GM06990 (cell line): Measurements from ENCODE around the gene LHFPL6.

ENCODE experiments used
- DNase-seq: peaks from one replicate; pipeline ENCODE4 v3.0.0-alpha.2; 2011; ENCODE audit not compliant: insufficient read length; ENCODE audit errors: extremely low read depth
- H3K27me3 ChIP-seq: replicated peaks from 2 replicates; pipeline ENCODE4 v1.6.0; 2011; ENCODE audit warnings: low read length; ENCODE audit not compliant: control insufficient read depth, insufficient read depth
- H3K36me3 ChIP-seq: 2 replicates; pipeline ENCODE4 v1.5.1; 2011; ENCODE audit warnings: low read length; ENCODE audit not compliant: control insufficient read depth, insufficient read depth
- H3K4me3 ChIP-seq: replicated peaks from 2 replicates; pipeline ENCODE4 v1.5.1; 2011; ENCODE audit warnings: low read depth, mild to moderate bottlenecking, control low read depth, low read length
- TF ChIP-seq, protein P1 (sequence below): IDR thresholded peaks from 2 replicates; pipeline ENCODE4 v1.5.1; 2011; ENCODE audit warnings: low read length, control low read depth, mild to moderate bottlenecking, inconsistent platforms; ENCODE audit not compliant: insufficient read depth, poor library complexity, severe bottlenecking

The LHFPL6 gene

GRCh38 chr13:39297023-39297422 lies 306.0 kb downstream of the LHFPL6 start:
- Histone ChIP-seq H3K4me3 (no peak overlapping the region), H3K36me3 (no peaks in the 10 kb centered on the region), H3K27me3 (no peaks in the 10 kb centered on the region)
- no peak for DNase-seq
- TF ChIP-seq, protein P1, sequence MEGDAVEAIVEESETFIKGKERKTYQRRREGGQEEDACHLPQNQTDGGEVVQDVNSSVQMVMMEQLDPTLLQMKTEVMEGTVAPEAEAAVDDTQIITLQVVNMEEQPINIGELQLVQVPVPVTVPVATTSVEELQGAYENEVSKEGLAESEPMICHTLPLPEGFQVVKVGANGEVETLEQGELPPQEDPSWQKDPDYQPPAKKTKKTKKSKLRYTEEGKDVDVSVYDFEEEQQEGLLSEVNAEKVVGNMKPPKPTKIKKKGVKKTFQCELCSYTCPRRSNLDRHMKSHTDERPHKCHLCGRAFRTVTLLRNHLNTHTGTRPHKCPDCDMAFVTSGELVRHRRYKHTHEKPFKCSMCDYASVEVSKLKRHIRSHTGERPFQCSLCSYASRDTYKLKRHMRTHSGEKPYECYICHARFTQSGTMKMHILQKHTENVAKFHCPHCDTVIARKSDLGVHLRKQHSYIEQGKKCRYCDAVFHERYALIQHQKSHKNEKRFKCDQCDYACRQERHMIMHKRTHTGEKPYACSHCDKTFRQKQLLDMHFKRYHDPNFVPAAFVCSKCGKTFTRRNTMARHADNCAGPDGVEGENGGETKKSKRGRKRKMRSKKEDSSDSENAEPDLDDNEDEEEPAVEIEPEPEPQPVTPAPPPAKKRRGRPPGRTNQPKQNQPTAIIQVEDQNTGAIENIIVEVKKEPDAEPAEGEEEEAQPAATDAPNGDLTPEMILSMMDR, result no peak

- no peaks in the 10 kb centered on the region for H3K36me3 ChIP-seq
- TF ChIP-seq, protein P1, result no peak
- no peak for DNase-seq
- H3K4me3 ChIP-seq, result no peak overlapping the region
- no peaks in the 10 kb centered on the region for H3K27me3 ChIP-seq
These were observed 306.8 kb downstream of the LHFPL6 start for GRCh38 chr13:39296193-39296592.
